Esophagus muscularis mucosa (tissue), 3 donors: ENCODE results near the gene DGKD.

Source experiments
- POLR2AphosphoS5 ChIP-seq, 2 donors: sonication (generic); formaldehyde crosslinking; IDR thresholded peaks; one replicate each; pipeline ENCODE4 v1.6.1; 2017; ENCODE audit warnings: antibody characterized with exemption in 2 of 2
- TF ChIP-seq, protein P1 (sequence below), 3 experiments: fragments of 200-600 bp in 2 of 3; fragments of 450-650 bp in 1 of 3; sonication (generic) in 2 of 3; IDR thresholded peaks; one replicate each; pipeline ENCODE4 v1.5.1; 2017 to 2019; ENCODE audit warnings: antibody characterized with exemption in 3 of 3, mild to moderate bottlenecking in 2 of 3, moderate library complexity in 1 of 3

DNA sequence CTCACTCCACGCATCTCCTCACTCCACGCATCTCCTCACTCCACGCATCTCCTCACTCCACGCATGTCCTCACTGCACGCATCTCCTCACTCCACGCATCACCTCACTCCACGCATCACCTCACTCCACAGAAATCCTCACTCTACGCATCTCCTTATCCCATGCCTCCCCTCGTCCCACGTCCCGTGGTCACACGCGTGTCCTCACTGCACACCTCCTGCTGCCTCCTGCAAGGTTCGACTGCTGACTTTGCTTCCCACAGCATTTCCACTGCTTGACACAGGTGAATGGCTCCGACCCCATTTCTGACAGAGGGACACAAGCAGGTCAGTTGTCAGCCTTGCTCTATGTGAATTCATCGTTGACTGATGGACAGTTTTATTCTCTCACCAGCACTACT, 109.3 kb downstream of the DGKD start:
- no peak for TF ChIP-seq POLR2AphosphoS5 (IDR thresholded peaks at IDR 0.05)
- TF ChIP-seq, protein P1, sequence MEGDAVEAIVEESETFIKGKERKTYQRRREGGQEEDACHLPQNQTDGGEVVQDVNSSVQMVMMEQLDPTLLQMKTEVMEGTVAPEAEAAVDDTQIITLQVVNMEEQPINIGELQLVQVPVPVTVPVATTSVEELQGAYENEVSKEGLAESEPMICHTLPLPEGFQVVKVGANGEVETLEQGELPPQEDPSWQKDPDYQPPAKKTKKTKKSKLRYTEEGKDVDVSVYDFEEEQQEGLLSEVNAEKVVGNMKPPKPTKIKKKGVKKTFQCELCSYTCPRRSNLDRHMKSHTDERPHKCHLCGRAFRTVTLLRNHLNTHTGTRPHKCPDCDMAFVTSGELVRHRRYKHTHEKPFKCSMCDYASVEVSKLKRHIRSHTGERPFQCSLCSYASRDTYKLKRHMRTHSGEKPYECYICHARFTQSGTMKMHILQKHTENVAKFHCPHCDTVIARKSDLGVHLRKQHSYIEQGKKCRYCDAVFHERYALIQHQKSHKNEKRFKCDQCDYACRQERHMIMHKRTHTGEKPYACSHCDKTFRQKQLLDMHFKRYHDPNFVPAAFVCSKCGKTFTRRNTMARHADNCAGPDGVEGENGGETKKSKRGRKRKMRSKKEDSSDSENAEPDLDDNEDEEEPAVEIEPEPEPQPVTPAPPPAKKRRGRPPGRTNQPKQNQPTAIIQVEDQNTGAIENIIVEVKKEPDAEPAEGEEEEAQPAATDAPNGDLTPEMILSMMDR (IDR thresholded peaks at IDR 0.05) = no peak
